GM19468 (cell line): ENCODE results near the gene COX4I2.
A peak's percentile ranks its signal among the peaks of the same experiment; 100 is the strongest.

Experiments used
- ATAC-seq: cut with Tn5 transposase; IDR thresholded peaks from one replicate; pipeline ENCODE4 v1.9.1; 2021; ENCODE audit warnings: mild to moderate bottlenecking, moderate library complexity, moderate number of reproducible peaks; ENCODE audit not compliant: unreplicated experiment; ENCODE audit errors: extremely low read depth

The COX4I2 gene

GRCh38 chr20:31689141-31689540, 51.4 kb downstream of the COX4I2 start:
- no peak for ATAC-seq

GRCh38 chr20:31690124-31690666, 52.5 kb downstream of the COX4I2 start:
- no peak for ATAC-seq

GRCh38 chr20:31691646-31692275, 54.0 kb downstream of the COX4I2 start:
- ATAC-seq, result peak; percentile 40

- no peak for ATAC-seq
Measured at GRCh38 chr20:31693402-31693801, 55.7 kb downstream of the COX4I2 start.

GRCh38 chr20:31693987-31694661, 56.4 kb downstream of the COX4I2 start:
- no peak for ATAC-seq
